Stomach (tissue), 9 donors: Measurements from ENCODE around the gene ZBTB46. TPM values are rescaled to one million over a fixed set of nuclear protein-coding genes. Genes with fewer than 3 reads are reported as not detected.

ENCODE experiments used
- DNase-seq, 2 donors: peaks; one replicate each; pipeline versions ENCODE4 v3.0.0 to v3.0.0-alpha.2; 2013 to 2019
- H3K27ac ChIP-seq, 5 donors: fragments of 200-600 bp in 4 of 5; sonication (generic) in 4 of 5; one replicate each; pipeline ENCODE4 v1.5.1; 2013 to 2019; ENCODE audit warnings: mild to moderate bottlenecking in 1 of 5, moderate library complexity in 1 of 5
- H3K27me3 ChIP-seq, 3 donors: fragments of 200-600 bp; sonication (generic); one replicate each; pipeline ENCODE4 v1.5.1; 2017 to 2019; ENCODE audit warnings: mixed run types in 1 of 3
- H3K36me3 ChIP-seq, 4 donors: fragments of 200-600 bp; sonication (generic); 1 replicate in 3 of 4; 2 replicates in 1 of 4; pipeline ENCODE4 v1.5.1; 2016 to 2019
- H3K4me1 ChIP-seq, 4 donors: fragments of 200-600 bp; sonication (generic); one replicate each; pipeline ENCODE4 v1.5.1; 2016 to 2019
- H3K4me3 ChIP-seq, 4 donors: fragments of 200-600 bp; sonication (generic) in 3 of 4; one replicate each; pipeline ENCODE4 v1.5.1; 2016 to 2019; ENCODE audit warnings: mild to moderate bottlenecking in 1 of 4
- H3K9me3 ChIP-seq, 4 donors: fragments of 200-600 bp; sonication (generic); one replicate each; pipeline ENCODE4 v1.5.1; 2016 to 2019
- EP300 ChIP-seq: sonication (generic); formaldehyde crosslinking; IDR thresholded peaks from one replicate; pipeline ENCODE4 v1.6.1; 2017; ENCODE audit warnings: antibody characterized with exemption
- POLR2A ChIP-seq, 4 donors: fragments of 450-650 bp; IDR thresholded peaks; one replicate each; pipeline ENCODE4 v1.6.1; 2016; ENCODE audit warnings: antibody characterized with exemption in 4 of 4, control low read depth in 2 of 4, mild to moderate bottlenecking in 1 of 4, moderate library complexity in 1 of 4
- POLR2AphosphoS5 ChIP-seq, 3 donors: sonication (generic); formaldehyde crosslinking; IDR thresholded peaks; one replicate each; pipeline ENCODE4 v1.6.1; 2016; ENCODE audit warnings: antibody characterized with exemption in 3 of 3
- WGBS, 5 donors: extraction: QIAGEN DNeasy Blood & Tissue Kit in 3 of 5; methylation state at CpG; one replicate each; pipeline versions ENCODE4 v1.1.5 to v1.1.7; 2013 to 2018; 5-methylcytosine and 5-hydroxymethylcytosine counted together
- intact Hi-C: fragments of 100-400 bp; cut with DNase I; formaldehyde crosslinking; loops from one replicate; pipeline ENCODE4 v1.15.1; 2023; ENCODE audit warnings: low total_unique reads
- polyA plus RNA-seq, 3 donors: library from polyadenylated mRNA; stranded (reverse); fragments of 200-250 nt; gene quantifications; one replicate each; pipeline ENCODE4 v1.2.3, GENCODE V29; 2013
- total RNA-seq, 5 donors: library from RNA; depleted of rRNA; stranded (reverse); fragments of >200 nt; gene quantifications; one replicate each; pipeline versions ENCODE4 v1.1.0 to v1.2.3, GENCODE V29; 2014 to 2016
- TF ChIP-seq, protein P1 (sequence below), 7 experiments: fragments of 450-650 bp in 4 of 7; fragments of 200-600 bp in 3 of 7; sonication (generic) in 3 of 7; IDR thresholded peaks; one replicate each; pipeline ENCODE4 v1.5.1; 2016 to 2019; ENCODE audit warnings: antibody characterized with exemption in 7 of 7, control low read depth in 2 of 7, mild to moderate bottlenecking in 1 of 7
- donor health status: healthy with polysubstance abuse.
- donor health status: Bipolar disorder and iron deficiency.
- donor health status: healthy.

Gene ZBTB46
- total and polyA plus RNA-seq, 8 donors: 0.58 to 13.4 (median 2.5) TPM

- intact Hi-C loops: no loop called here
- 24 to 49% (median 43%) methylated on average over 8 to 19 of the region's 19 CpGs for WGBS, 5 donors
- H3K36me3 ChIP-seq: peaks cover 14 to 46% (median 40%) of the 10 kb centered on the region in 4 donors
- peak in 1 of 2 donors; percentile 55 for DNase-seq
- H3K4me3 ChIP-seq: peak overlapping the region in 1 of 4 donors; percentile 42
- H3K27ac ChIP-seq: peak overlapping the region; percentile 38 to 83 (median 57)
- TF ChIP-seq POLR2A (IDR thresholded peaks at IDR 0.05): no peak
- peak in 2 of 3 donors; percentile 12 to 62 for TF ChIP-seq POLR2AphosphoS5 (IDR thresholded peaks at IDR 0.05)
- peak; percentile 16 for TF ChIP-seq EP300
- TF ChIP-seq, protein P1, sequence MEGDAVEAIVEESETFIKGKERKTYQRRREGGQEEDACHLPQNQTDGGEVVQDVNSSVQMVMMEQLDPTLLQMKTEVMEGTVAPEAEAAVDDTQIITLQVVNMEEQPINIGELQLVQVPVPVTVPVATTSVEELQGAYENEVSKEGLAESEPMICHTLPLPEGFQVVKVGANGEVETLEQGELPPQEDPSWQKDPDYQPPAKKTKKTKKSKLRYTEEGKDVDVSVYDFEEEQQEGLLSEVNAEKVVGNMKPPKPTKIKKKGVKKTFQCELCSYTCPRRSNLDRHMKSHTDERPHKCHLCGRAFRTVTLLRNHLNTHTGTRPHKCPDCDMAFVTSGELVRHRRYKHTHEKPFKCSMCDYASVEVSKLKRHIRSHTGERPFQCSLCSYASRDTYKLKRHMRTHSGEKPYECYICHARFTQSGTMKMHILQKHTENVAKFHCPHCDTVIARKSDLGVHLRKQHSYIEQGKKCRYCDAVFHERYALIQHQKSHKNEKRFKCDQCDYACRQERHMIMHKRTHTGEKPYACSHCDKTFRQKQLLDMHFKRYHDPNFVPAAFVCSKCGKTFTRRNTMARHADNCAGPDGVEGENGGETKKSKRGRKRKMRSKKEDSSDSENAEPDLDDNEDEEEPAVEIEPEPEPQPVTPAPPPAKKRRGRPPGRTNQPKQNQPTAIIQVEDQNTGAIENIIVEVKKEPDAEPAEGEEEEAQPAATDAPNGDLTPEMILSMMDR (IDR thresholded peaks at IDR 0.05): no peak
- H3K27me3 ChIP-seq: no peaks in the 10 kb centered on the region
- H3K9me3 ChIP-seq: no peaks in the 10 kb centered on the region
- H3K4me1 ChIP-seq: peaks cover 30 to 47% (median 44%) of the 10 kb centered on the region in 4 donors
Observed at GRCh38 chr20:63698739-63699465, 132.2 kb downstream of the ZBTB46 start.

GRCh38 chr20:63697868-63698545, 133.1 kb downstream of the ZBTB46 start:
- 70 to 87% (median 83%) methylated on average over 22 to 40 of the region's 40 CpGs for WGBS, 5 donors
- Histone ChIP-seq H3K36me3 (peaks cover 16 to 39% (median 36%) of the 10 kb centered on the region in 4 donors), H3K9me3 (no peaks in the 10 kb centered on the region), H3K4me3 (peak overlapping the region in 2 of 4 donors; percentile 31 to 42), H3K27ac (peak overlapping the region in 3 of 5 donors; percentile 57 to 83 (median 78)), H3K4me1 (peaks cover 30 to 47% (median 44%) of the 10 kb centered on the region in 4 donors), H3K27me3 (no peaks in the 10 kb centered on the region)
- TF ChIP-seq, protein P1 (IDR thresholded peaks at IDR 0.05): no peak
- no peak for TF ChIP-seq EP300
- no peak for DNase-seq
- intact Hi-C loops: no loop called here

DNA sequence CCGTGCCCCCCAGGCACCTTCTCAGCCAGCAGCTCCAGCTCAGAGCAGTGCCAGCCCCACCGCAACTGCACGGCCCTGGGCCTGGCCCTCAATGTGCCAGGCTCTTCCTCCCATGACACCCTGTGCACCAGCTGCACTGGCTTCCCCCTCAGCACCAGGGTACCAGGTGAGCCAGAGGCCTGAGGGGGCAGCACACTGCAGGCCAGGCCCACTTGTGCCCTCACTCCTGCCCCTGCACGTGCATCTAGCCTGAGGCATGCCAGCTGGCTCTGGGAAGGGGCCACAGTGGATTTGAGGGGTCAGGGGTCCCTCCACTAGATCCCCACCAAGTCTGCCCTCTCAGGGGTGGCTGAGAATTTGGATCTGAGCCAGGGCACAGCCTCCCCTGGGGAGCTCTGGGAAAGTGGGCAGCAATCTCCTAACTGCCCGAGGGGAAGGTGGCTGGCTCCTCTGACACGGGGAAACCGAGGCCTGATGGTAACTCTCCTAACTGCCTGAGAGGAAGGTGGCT, 133.7 kb downstream of the ZBTB46 start:
- peak overlapping the region in 1 of 5 donors; percentile 11 for H3K27ac ChIP-seq
- peaks cover 30 to 52% (median 47%) of the 10 kb centered on the region in 4 donors for H3K4me1 ChIP-seq
- H3K36me3 ChIP-seq: peaks cover 16 to 43% (median 34%) of the 10 kb centered on the region in 4 donors
- 45 to 58% (median 47%) methylated on average over 4 to 7 of the region's 7 CpGs for WGBS, 5 donors
- H3K9me3 ChIP-seq: no peaks in the 10 kb centered on the region
- peak overlapping the region in 3 of 4 donors; percentile 22 to 42 (median 31) for H3K4me3 ChIP-seq
- intact Hi-C loops: no loop called here
- DNase-seq: no peak
- TF ChIP-seq, protein P1 (IDR thresholded peaks at IDR 0.05): no peak
- TF ChIP-seq EP300 (no peak), POLR2A (IDR thresholded peaks at IDR 0.05) (no peak), POLR2AphosphoS5 (IDR thresholded peaks at IDR 0.05) (no peak)
- no peaks in the 10 kb centered on the region for H3K27me3 ChIP-seq

DNA sequence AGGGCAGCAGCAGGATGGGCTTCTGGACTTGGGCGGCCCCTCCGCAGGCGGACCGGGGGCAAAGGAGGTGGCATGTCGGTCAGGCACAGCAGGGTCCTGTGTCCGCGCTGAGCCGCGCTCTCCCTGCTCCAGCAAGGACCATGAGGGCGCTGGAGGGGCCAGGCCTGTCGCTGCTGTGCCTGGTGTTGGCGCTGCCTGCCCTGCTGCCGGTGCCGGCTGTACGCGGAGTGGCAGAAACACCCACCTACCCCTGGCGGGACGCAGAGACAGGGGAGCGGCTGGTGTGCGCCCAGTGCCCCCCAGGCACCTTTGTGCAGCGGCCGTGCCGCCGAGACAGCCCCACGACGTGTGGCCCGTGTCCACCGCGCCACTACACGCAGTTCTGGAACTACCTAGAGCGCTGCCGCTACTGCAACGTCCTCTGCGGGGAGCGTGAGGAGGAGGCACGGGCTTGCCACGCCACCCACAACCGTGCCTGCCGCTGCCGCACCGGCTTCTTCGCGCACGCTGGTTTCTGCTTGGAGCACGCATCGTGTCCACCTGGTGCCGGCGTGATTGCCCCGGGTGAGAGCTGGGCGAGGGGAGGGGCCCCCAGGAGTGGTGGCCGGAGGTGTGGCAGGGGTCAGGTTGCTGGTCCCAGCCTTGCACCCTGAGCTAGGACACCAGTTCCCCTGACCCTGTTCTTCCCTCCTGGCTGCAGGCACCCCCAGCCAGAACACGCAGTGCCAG, 134.3 kb downstream of the ZBTB46 start, which contains the start of gene TNFRSF6B:
TSS of gene TNFRSF6B (plus strand) at position 25 of the 729 bp plus-strand sequence. CDS start at position 141, 116 bp downstream.
- H3K27ac ChIP-seq: peak within 1 kb of the TSS; percentile 4 to 42 (median 11)

More for the DNA sequence above, 134.3 kb downstream of the ZBTB46 start, which contains the start of gene TNFRSF6B:
- no peak for DNase-seq
- no peaks in the 10 kb centered on the region for H3K27me3 ChIP-seq
- H3K9me3 ChIP-seq: no peaks in the 10 kb centered on the region
- H3K4me1 ChIP-seq: peaks cover 30 to 58% (median 50%) of the 10 kb centered on the region in 4 donors
- peak in 2 of 3 donors; percentile 16 to 18 for TF ChIP-seq POLR2AphosphoS5 (IDR thresholded peaks at IDR 0.05)
- no peak for TF ChIP-seq POLR2A (IDR thresholded peaks at IDR 0.05)
- peak within 1 kb of the TSS; percentile 22 to 42 (median 28) for H3K4me3 ChIP-seq
- 5 to 25% (median 9%) methylated on average over 4 to 52 of the region's 52 CpGs for WGBS, 5 donors
- peaks cover 16 to 44% (median 33%) of the 10 kb centered on the region in 4 donors for H3K36me3 ChIP-seq
- intact Hi-C loops: no loop called here
